GM18868 (cell line): ENCODE data around the gene DPP6.
"Not testable (repeated sequence)": the region's sequence is repeated elsewhere in the genome, so short reads cannot be mapped to it uniquely, and the experiment has no call there.

Experiments used
- ATAC-seq: cut with Tn5 transposase; IDR thresholded peaks from one replicate; pipeline ENCODE4 v1.9.1; 2021; ENCODE audit warnings: mild to moderate bottlenecking, moderate library complexity; ENCODE audit not compliant: unreplicated experiment

Gene DPP6

GRCh38 chr7:154051643-154052529, at the start of gene DPP6:
Gene DPP6, plus strand, starts transcription at chr7:154052398.
- not testable (repeated sequence) for ATAC-seq

GRCh38 chr7:154009423-154009911, 42.7 kb upstream of the DPP6 start:
- not testable (repeated sequence) for ATAC-seq

GRCh38 chr7:154010726-154011568, 41.3 kb upstream of the DPP6 start:
- ATAC-seq, result not testable (repeated sequence)

- not testable (repeated sequence) for ATAC-seq
Observed at GRCh38 chr7:154012800-154013199, 39.4 kb upstream of the DPP6 start.

- ATAC-seq, result not testable (repeated sequence)
Observed at GRCh38 chr7:154015636-154016035, 36.6 kb upstream of the DPP6 start.

- not testable (repeated sequence) for ATAC-seq
Observed at GRCh38 chr7:154018354-154018753, 33.8 kb upstream of the DPP6 start.

GRCh38 chr7:154027805-154028204, 24.4 kb upstream of the DPP6 start:
- ATAC-seq, result not testable (repeated sequence)

- ATAC-seq, result not testable (repeated sequence)
Observed at GRCh38 chr7:154030476-154031080, 21.6 kb upstream of the DPP6 start.

- ATAC-seq, result peak; percentile 92
Observed at GRCh38 chr7:154039466-154040165, 12.6 kb upstream of the DPP6 start.

GRCh38 chr7:154050394-154050793, 1.8 kb upstream of the DPP6 start:
- ATAC-seq, result not testable (repeated sequence)

GRCh38 chr7:154051006-154051642, 1.1 kb upstream of the DPP6 start:
- not testable (repeated sequence) for ATAC-seq

- ATAC-seq, result not testable (repeated sequence)
Observed at GRCh38 chr7:154052530-154053252, 493 bp downstream of the DPP6 start.

- ATAC-seq, result not testable (repeated sequence)
Observed at GRCh38 chr7:154053466-154054312, 1.5 kb downstream of the DPP6 start.

- not testable (repeated sequence) for ATAC-seq
Observed at GRCh38 chr7:154054664-154055063, 2.5 kb downstream of the DPP6 start.

GRCh38 chr7:154055491-154056106, 3.4 kb downstream of the DPP6 start:
- not testable (repeated sequence) for ATAC-seq

GRCh38 chr7:154058783-154059182, 6.6 kb downstream of the DPP6 start:
- ATAC-seq, result not testable (repeated sequence)

GRCh38 chr7:154060551-154060950, 8.4 kb downstream of the DPP6 start:
- not testable (repeated sequence) for ATAC-seq

- not testable (repeated sequence) for ATAC-seq
Observed at GRCh38 chr7:154071833-154072232, 19.6 kb downstream of the DPP6 start.
